Mesenchymal stem cell (in vitro differentiated cells and primary cell): ENCODE results near the gene RBP3.
A peak's percentile ranks its signal among the peaks of the same experiment; 100 is the strongest.

Source experiments
- DNase-seq: peaks from one replicate; pipeline ENCODE4 v3.0.0-alpha.2; 2013
- H2AFZ ChIP-seq: one replicate; pipeline ENCODE4 v1.6.1; 2013; ENCODE audit warnings: low read depth, mild to moderate bottlenecking, control low read depth, inconsistent platforms, low read length, moderate library complexity
- H2AK5ac ChIP-seq: 2 replicates; pipeline ENCODE4 v1.6.1; 2013; ENCODE audit warnings: low read length, moderate library complexity, mild to moderate bottlenecking, inconsistent platforms; ENCODE audit not compliant: severe bottlenecking
- H2BK120ac ChIP-seq: one replicate; pipeline ENCODE4 v1.6.1; 2013; ENCODE audit warnings: low read depth, mild to moderate bottlenecking, inconsistent platforms, low read length, moderate library complexity
- H2BK12ac ChIP-seq, 2 experiments: one replicate each; pipeline ENCODE4 v1.6.1; 2013; ENCODE audit warnings: inconsistent platforms in 2 of 2, low read length in 2 of 2, mild to moderate bottlenecking in 2 of 2, moderate library complexity in 2 of 2, control low read depth in 1 of 2
- H2BK15ac ChIP-seq: one replicate; pipeline ENCODE4 v1.6.1; 2013; ENCODE audit warnings: mild to moderate bottlenecking, low read depth, inconsistent platforms; ENCODE audit not compliant: poor library complexity, severe bottlenecking
- H2BK5ac ChIP-seq: 2 replicates; pipeline ENCODE4 v1.6.1; 2013; ENCODE audit warnings: low read depth, mild to moderate bottlenecking, low read length, control low read depth, inconsistent platforms; ENCODE audit not compliant: poor library complexity, severe bottlenecking
- H3K14ac ChIP-seq, 2 experiments: one replicate each; pipeline ENCODE4 v1.6.1; 2013; ENCODE audit warnings: inconsistent platforms in 2 of 2, low read length in 2 of 2, control low read depth in 1 of 2, mild to moderate bottlenecking in 1 of 2, moderate library complexity in 1 of 2
- H3K18ac ChIP-seq, 2 experiments: one replicate each; pipeline ENCODE4 v1.6.1; 2013; ENCODE audit warnings: inconsistent platforms in 2 of 2, low read length in 2 of 2, control low read depth in 1 of 2, low read depth in 1 of 2, mild to moderate bottlenecking in 1 of 2
- H3K23ac ChIP-seq, 2 experiments: one replicate each; pipeline ENCODE4 v1.6.1; 2013; ENCODE audit warnings: inconsistent platforms in 2 of 2, low read length in 2 of 2, mild to moderate bottlenecking in 2 of 2, moderate library complexity in 2 of 2, control low read depth in 1 of 2
- H3K27ac ChIP-seq: 2 replicates; pipeline ENCODE4 v1.5.1; 2013; ENCODE audit warnings: mild to moderate bottlenecking, moderate library complexity, low read length, control low read depth, inconsistent platforms; ENCODE audit not compliant: poor library complexity, severe bottlenecking
- H3K27me3 ChIP-seq, 2 experiments: 2 replicates each; pipeline versions ENCODE4 v1.6.1 to v1.7.0; 2013; ENCODE audit warnings: low read length in 2 of 2, mild to moderate bottlenecking in 2 of 2, moderate library complexity in 2 of 2, control low read depth in 1 of 2, inconsistent platforms in 1 of 2; ENCODE audit not compliant: control insufficient read depth in 1 of 2, insufficient read depth in 1 of 2
- H3K36me3 ChIP-seq, 2 experiments: 2 replicates each; pipeline versions ENCODE4 v1.6.1 to v1.7.0; 2013; ENCODE audit warnings: low read length in 2 of 2, control low read depth in 1 of 2, inconsistent platforms in 1 of 2, low read depth in 1 of 2, mild to moderate bottlenecking in 1 of 2; ENCODE audit not compliant: insufficient read depth in 2 of 2, control insufficient read depth in 1 of 2
- H3K4ac ChIP-seq, 2 experiments: one replicate each; pipeline ENCODE4 v1.6.1; 2013; ENCODE audit warnings: inconsistent platforms in 2 of 2, low read length in 2 of 2, mild to moderate bottlenecking in 2 of 2, moderate library complexity in 2 of 2, control low read depth in 1 of 2, low read depth in 1 of 2
- H3K4me1 ChIP-seq: 2 replicates; pipeline ENCODE4 v1.6.1; 2013; ENCODE audit warnings: low read depth, low read length, control low read depth; ENCODE audit not compliant: control insufficient read depth, insufficient read depth
- H3K4me2 ChIP-seq: 2 replicates; pipeline ENCODE4 v1.6.1; 2013; ENCODE audit warnings: low read length, mild to moderate bottlenecking, inconsistent platforms; ENCODE audit not compliant: poor library complexity, severe bottlenecking
- H3K4me3 ChIP-seq, 2 experiments: 2 replicates each; pipeline versions ENCODE4 v1.5.1 to v1.7.0; 2013; ENCODE audit warnings: low read length in 2 of 2, mild to moderate bottlenecking in 2 of 2, control low read depth in 1 of 2, low read depth in 1 of 2; ENCODE audit not compliant: insufficient read depth in 1 of 2
- H3K79me1 ChIP-seq: replicated peaks from 2 replicates; pipeline ENCODE4 v1.6.1; 2013; ENCODE audit warnings: mild to moderate bottlenecking, control low read depth, low read length, inconsistent platforms; ENCODE audit not compliant: poor library complexity, severe bottlenecking
- H3K9ac ChIP-seq: 2 replicates; pipeline ENCODE4 v1.7.0; 2013; ENCODE audit warnings: mild to moderate bottlenecking, low read length, moderate library complexity
- H3K9me3 ChIP-seq: 2 replicates; pipeline ENCODE4 v1.7.0; 2013; ENCODE audit warnings: mild to moderate bottlenecking, low read length; ENCODE audit not compliant: control insufficient read depth
- H4K8ac ChIP-seq: one replicate; pipeline ENCODE4 v1.6.1; 2013; ENCODE audit warnings: inconsistent platforms, mild to moderate bottlenecking, low read length, moderate library complexity
- H4K91ac ChIP-seq: one replicate; pipeline ENCODE4 v1.6.1; 2013; ENCODE audit warnings: mild to moderate bottlenecking, low read length, inconsistent platforms
- WGBS: methylation state at CpG from one replicate; pipeline ENCODE4 v1.1.7; 2013; ENCODE audit warnings: mixed read lengths; 5-methylcytosine and 5-hydroxymethylcytosine counted together

The RBP3 gene

DNA sequence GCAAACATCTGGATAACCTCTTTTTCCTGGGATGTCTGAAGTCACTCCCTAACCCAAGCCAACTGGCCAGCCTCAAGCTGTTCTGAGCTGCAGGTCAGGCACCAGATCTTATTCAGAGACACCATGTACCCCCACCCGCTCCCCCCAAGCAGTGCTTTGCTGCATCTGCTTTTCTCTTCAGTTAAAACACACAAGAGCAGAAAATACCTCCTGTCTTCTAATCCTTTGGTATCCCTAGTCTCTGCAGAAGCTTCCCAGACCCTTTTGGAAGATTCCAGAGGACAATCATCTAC is 32.9 kb downstream of the RBP3 start:
- WGBS, result 100% methylated on average over 1 of the region's 1 CpG

DNA sequence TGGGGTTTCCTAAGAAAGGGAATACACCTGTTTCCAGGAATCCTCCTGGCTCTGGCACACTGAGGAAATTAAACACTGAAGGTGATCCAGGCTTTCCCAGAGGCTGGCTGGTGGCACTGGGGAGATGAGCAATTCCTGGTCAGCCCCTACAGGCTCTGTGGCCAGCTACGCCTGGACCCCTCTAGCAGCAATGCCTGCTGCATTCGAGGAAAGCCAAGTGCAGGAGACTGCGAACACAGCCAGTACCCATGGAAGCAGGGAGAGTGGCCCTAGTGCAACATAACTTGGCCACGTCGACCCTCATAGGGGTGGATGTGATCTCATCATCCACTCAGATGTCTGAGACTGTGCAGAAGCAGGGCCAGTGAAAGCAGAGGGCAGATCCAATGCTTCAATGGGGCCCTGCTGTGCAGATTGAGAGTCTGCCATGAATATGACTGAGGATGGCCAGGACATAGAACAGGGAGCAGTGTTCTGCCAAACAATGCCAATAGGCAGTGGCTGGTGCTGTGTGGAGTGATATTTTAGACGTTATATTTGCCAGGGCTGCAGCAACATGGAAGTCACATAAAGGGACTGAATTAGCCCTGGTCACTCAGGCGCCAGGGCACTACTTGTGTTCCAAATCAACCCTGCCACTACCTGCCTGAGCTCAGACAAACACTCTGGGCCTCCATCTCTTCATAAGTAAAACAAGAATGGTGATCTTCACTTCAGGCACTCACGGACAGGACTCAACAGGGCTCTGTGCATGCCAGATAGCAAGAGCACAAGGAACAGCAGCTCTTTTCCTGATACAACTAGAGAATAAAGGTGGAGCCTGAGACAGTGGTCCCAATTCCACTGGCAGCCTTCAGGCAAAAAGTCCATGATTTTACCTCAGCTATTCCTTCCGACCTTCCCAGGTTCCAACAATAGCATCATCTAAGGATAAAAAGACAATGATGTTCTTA is 33.5 kb downstream of the RBP3 start:
- Histone ChIP-seq H2AK5ac (no peak overlapping the region), H4K91ac (no peak overlapping the region), H3K79me1 (no peaks in the 10 kb centered on the region), H2BK120ac (no peak overlapping the region), H3K27ac (no peak overlapping the region), H3K4ac (no peak overlapping the region), H4K8ac (no peak overlapping the region), H3K4me3 (no peak overlapping the region), H3K36me3 (no peaks in the 10 kb centered on the region), H2BK5ac (no peak overlapping the region), H2BK12ac (no peak overlapping the region), H3K23ac (no peak overlapping the region), H3K27me3 (peaks cover 0 to 64% of the 10 kb centered on the region in 2 experiments), H3K18ac (no peak overlapping the region), H3K14ac (peak overlapping the region in 1 of 2 experiments; percentile 44), H3K4me1 (peaks cover 2% of the 10 kb centered on the region), H3K9ac (no peak overlapping the region), H3K9me3 (no peaks in the 10 kb centered on the region), H2AFZ (no peak overlapping the region), H3K4me2 (no peak overlapping the region), H2BK15ac (no peak overlapping the region)
- WGBS, result 82% methylated on average over 8 of the region's 9 CpGs
- DNase-seq, result no peak

More for the DNA sequence above, 32.9 kb downstream of the RBP3 start:
- H3K18ac ChIP-seq, result no peak overlapping the region
- H2BK12ac ChIP-seq, result no peak overlapping the region
- H2BK5ac ChIP-seq, result no peak overlapping the region
- no peak overlapping the region for H3K4me3 ChIP-seq
- no peak overlapping the region for H3K27ac ChIP-seq
- no peak overlapping the region for H2BK15ac ChIP-seq
- no peak overlapping the region for H2AFZ ChIP-seq
- peaks cover 0 to 70% of the 10 kb centered on the region in 2 experiments for H3K27me3 ChIP-seq
- H3K4ac ChIP-seq, result no peak overlapping the region
- no peak overlapping the region for H2BK120ac ChIP-seq
- no peak overlapping the region for H3K9ac ChIP-seq
- no peak overlapping the region for H3K14ac ChIP-seq
- H4K91ac ChIP-seq, result no peak overlapping the region
- H3K4me2 ChIP-seq, result no peak overlapping the region
- DNase-seq, result no peak
- H4K8ac ChIP-seq, result no peak overlapping the region
- H3K79me1 ChIP-seq, result no peaks in the 10 kb centered on the region
- no peak overlapping the region for H3K23ac ChIP-seq
- peaks cover 2% of the 10 kb centered on the region for H3K4me1 ChIP-seq
- no peaks in the 10 kb centered on the region for H3K36me3 ChIP-seq
- no peak overlapping the region for H2AK5ac ChIP-seq
- no peaks in the 10 kb centered on the region for H3K9me3 ChIP-seq

DNA sequence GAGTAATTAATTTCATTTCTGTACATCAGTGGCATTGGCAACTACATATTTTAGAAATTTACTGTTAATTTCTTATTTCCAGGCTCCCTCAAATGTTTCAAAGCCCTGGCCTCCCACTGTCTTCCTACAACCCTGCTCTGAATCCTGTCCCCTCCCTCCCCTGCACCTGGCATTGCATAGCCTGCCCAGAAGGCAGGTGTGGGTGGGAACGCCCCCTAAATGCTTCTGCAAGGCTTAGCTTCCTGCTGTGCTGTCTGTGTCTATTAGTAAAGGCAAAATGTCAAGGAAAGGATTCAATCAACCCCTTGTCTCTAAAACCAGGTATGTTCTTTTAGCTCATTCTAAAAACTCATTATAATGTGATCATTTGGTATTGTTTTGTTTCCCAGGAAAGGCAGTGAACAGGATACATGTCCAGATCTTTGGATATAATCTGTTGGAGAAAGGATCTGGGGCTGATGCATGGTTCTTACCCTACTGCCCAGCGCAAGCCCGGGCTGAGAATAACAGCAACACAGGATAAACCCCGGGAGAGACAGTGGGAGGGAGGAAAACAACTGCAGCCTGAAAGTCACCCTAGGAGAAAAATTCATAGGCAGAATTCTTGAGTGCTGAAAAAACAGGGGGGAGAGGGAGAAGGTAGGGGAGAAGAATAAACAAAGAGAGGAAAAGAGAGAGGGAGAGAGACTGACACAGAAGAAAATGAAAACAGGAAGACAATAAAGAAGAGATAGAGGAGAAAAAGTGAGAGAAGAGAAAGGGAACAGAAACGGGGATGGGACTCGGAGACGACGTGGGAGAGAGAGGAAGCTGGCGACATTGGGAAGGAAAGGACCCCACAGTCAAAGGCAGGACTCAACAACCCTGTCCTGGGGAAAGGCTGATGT is 35.3 kb downstream of the RBP3 start:
- Histone ChIP-seq H2BK5ac (no peak overlapping the region), H3K9ac (peak overlapping the region; percentile 80), H2BK120ac (no peak overlapping the region), H3K4ac (no peak overlapping the region), H3K79me1 (no peaks in the 10 kb centered on the region), H3K27ac (no peak overlapping the region), H3K4me2 (peak overlapping the region; percentile 97), H2BK15ac (no peak overlapping the region), H2AFZ (peak overlapping the region; percentile 75), H3K14ac (no peak overlapping the region), H4K8ac (no peak overlapping the region), H4K91ac (no peak overlapping the region), H3K23ac (no peak overlapping the region), H3K36me3 (no peaks in the 10 kb centered on the region), H2AK5ac (no peak overlapping the region), H3K27me3 (peaks cover 0 to 46% of the 10 kb centered on the region in 2 experiments), H3K9me3 (no peaks in the 10 kb centered on the region), H3K4me3 (peak overlapping the region; percentile 80 to 81), H2BK12ac (no peak overlapping the region), H3K4me1 (peaks cover 2% of the 10 kb centered on the region), H3K18ac (no peak overlapping the region)
- peak; percentile 9 for DNase-seq
- whole genome bisulfite sequencing, result 7% methylated on average over 8 of the region's 9 CpGs
